ENCODE data around the gene PITPNC1.
A peak's percentile ranks its signal among the peaks of the same experiment; 100 is the strongest.
"Not testable (repeated sequence)": the region's sequence is repeated elsewhere in the genome, so short reads cannot be mapped to it uniquely, and the experiment has no call there.

Gene PITPNC1

DNA sequence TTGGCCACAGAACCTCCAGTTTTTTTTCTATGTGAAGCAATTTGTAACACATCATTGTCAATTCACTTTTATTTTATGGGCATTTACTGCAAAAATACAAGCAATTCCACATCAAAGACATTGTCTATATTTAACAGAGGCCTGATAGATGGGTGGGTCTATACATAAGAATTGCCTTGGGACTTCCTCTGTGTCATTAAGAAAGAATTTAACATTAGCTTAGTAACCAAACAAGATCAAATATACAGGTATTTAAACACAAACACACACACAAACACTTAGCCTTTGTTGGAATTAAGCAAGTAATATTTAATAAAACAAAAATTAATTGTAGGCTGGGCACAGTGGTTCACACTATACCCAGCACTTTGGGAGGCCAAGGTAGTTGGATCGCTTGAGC lies 4.3 kb upstream of the PITPNC1 start:
- no peak for DNase-seq

GRCh38 chr17:67374329-67375053 lies 2.6 kb upstream of the PITPNC1 start:
- peak; percentile 54 for DNase-seq

DNA sequence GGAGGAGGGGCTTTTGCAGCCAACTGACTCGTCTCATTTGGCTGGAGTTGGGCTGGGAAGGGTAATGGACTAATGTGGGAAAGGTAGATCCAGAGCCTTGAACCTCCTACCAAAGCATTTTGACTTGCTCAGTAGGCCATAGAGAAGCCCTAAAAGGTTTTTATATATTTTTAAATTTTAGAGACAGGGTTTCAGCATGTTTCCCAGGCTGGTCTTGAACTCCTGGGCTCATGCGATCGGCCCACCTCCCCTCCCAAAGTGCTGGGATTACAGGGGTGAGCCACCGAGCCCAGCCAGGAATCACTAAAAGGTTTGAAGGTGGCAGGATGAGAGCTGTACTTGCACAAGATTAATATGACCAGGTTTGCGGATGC lies 2.0 kb upstream of the PITPNC1 start:
- no peak for DNase-seq

- no peak for DNase-seq
Measured at GRCh38 chr17:67375716-67376115, 1.4 kb upstream of the PITPNC1 start.

GRCh38 chr17:67376415-67376736 lies 705 bp upstream of the PITPNC1 start:
- DNase-seq = no peak

- peak; percentile 30 for DNase-seq
Measured at GRCh38 chr17:67377488-67378453, 690 bp downstream of the PITPNC1 start.

GRCh38 chr17:67378454-67379250 lies 1.6 kb downstream of the PITPNC1 start:
- peak; percentile 55 for DNase-seq

- no peak for DNase-seq
Measured at GRCh38 chr17:67379251-67379630, 2.2 kb downstream of the PITPNC1 start.

DNA sequence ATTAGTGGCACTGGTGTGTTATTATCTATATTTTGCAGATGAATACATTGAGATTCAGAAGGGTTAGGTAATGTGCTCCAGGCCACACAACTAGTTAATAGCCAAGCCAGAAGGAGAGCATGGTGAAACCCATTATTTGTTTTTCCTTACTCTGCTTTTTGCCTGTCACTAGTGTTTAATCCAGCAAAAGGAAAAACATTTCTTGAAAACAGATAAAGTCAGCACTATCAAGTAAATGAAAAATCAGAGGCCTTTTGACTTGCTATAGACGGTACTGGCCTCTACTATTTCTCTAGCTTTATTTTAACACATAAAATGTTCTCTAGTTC lies 4.8 kb downstream of the PITPNC1 start:
- DNase-seq = no peak

- no peak for DNase-seq
Measured at GRCh38 chr17:67385122-67385988, 8.3 kb downstream of the PITPNC1 start.

DNA sequence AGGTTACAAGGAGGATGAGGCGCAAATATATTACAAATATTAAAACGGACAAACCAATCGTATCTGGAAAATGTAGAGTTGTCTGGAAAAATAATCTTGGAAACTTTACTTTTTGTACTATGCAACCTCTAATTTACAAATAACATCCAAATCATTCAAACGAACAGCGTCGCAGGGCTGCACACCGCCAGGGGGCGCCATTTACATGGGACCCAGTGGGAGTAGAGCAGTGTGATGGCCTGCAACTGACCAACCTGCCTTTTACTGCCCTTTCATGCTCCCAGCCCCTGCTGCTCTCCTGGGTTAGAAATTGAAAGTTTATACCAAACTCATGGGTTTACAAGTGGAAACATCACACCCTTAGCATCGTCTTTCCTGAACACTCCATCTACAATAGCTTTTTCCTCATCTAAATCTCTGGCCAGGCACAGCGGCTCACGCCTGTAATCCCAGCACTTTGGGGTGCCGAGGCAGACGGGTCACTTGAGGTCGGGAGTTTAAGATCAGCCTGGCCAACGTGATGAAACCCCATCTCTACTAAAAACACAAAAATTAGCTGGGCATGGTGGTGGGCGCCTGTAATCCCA lies 10.0 kb downstream of the PITPNC1 start:
- DNase-seq = no peak

DNA sequence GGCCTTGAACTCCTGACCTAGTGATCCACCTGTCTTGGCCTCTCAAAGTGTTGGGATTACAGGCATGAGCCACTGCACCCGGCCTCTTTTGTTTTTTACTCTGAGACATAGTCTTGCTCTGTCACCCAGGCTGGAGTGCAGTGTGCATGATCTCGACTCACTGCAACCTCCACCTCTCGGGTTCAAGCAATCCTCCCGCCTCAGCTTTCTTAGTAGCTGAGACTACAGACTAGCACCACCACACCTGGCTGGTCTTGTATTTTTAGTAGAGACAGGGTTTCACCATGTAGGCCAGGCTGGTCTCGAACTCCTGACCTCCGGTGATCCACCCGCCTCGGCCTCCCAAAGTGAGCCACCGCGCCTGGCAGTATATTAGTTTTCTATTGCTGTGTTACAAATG lies 11.5 kb downstream of the PITPNC1 start:
- not testable (repeated sequence) for DNase-seq

DNA sequence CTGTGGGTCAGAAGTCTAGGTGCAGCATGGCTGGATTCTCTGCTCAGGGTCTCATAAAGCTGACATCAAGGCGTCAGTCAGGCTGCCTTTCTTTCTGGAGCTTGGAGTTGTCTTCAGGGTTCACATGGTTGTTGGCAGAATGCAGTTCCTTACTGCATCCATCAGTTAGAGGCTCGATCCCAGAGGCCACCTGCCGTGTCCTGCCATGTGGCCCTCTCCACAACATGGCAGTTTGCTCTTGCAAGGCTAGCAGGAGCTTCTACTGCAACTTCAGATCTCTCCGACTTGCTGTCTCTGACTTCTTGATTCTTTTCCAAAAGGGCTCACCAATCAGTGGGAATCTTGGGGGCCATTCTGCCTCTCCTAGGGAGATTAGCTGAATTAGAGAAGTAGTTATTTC lies 11.9 kb downstream of the PITPNC1 start:
- no peak for DNase-seq

DNA sequence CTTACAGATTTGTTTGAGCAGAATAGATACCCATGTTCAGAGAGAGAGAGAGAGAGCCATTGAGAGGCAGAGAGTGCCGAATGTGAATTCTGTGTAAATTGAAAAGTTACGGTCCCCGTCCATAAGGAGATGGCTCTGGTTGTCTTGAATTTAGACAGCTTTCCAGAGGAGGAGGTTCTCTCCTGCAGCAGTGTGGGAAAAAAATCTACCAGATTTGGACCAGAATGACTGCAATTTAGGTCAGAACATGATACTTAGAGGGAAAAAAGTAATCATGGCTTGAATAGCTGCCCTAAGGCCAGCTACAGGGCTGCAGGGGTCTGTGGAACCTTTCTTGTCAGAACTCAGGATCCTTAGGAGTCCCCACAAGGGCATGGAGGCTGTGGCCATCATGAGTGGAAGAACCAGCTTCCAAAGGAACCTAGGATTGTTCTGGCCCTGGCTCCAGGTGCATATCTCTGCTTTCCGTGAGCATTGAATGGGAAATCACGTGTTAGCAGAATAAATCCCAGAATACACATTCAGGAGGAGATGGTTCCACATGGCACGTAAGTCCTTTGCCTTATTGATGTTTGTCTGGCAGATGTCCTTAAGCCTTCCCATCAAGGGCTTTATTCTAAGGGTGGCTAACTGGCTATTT lies 13.0 kb downstream of the PITPNC1 start:
- DNase-seq = no peak

- no peak for DNase-seq
Measured at GRCh38 chr17:67390646-67391361, 13.7 kb downstream of the PITPNC1 start.

DNA sequence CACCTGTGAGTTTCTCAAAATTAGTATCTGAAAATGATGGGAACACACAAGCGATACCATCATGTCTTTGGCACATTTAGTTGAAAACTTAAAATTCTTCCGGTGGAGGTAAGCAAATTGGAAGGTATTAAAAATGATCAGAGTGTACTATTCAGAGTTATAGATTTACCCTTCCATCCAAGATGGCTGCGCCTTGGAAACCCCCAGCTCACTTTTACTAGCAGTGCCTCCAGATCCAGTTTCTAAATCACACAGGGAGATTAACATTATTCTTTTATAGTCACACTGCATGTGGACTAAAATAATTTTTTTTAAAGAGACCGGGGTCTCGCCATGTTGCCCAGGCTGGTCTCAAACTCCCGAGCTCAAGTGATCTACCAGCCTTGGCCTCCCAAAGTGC lies 15.0 kb downstream of the PITPNC1 start:
- DNase-seq = no peak

DNA sequence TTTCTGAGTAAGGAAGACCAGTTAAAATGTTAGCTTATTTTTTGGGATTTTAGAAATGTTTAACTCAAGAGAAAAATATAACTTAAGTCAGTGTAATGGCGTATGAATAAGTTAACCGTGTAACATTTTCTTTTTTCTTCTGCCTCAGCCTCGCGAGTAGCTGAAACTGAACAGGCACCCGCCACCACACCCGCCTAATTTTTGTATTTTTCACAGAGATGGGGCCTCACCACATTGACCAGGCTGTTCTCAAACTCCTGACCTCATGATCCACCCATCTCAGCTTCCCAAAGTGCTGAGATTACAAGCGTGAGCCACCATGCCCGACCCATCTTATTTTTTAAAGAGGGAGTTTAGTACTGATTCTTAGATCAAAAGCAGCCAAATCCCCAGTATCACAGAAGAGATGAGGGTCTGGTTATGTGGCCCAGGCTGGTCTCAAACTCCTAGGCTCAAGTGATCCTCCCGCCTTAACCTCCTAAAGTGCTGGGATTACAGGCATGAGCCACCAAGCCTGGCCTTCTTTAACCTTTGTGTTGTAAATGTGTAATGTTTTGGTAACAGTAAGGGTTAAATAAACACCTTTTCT lies 16.8 kb downstream of the PITPNC1 start:
- DNase-seq = no peak

DNA sequence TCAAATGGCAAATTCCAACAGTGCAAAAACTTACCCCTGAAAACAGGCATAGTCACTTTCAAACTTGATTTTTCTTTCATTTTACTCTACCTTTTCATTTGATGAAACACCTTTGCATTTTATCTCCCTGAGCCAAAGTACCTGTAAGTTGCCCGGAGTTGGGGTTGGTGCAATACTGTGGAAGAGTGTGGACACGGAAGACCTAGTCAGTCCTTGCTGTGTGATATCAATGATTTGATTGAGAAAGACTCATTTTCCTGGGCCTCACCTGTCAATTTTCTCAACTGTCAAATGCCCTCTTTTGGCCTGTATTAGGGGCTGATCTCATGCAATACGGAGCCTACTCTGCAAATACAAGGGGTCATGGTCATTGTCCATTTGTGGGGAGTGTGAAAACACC lies 22.6 kb downstream of the PITPNC1 start:
- DNase-seq = no peak

DNA sequence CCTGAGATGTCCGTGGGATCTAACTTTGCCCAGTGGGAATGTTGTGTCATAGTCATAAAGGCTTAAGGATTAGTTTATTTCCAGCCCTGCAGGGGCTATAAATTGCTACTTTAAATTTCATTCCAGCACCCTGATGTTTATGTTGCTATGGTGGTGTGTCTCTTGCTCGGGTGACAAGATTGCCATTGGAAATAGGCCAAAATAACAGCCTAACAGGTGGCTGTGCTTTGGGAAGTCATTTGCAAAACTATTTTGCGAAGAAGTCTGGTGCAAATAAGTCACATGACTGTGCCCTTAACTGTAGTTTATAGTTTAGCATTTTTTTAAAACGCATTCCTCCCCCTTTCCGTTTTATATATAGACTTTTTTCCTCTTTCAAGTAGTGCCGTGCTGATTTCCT lies 23.1 kb downstream of the PITPNC1 start:
- DNase-seq = peak; percentile 14

DNA sequence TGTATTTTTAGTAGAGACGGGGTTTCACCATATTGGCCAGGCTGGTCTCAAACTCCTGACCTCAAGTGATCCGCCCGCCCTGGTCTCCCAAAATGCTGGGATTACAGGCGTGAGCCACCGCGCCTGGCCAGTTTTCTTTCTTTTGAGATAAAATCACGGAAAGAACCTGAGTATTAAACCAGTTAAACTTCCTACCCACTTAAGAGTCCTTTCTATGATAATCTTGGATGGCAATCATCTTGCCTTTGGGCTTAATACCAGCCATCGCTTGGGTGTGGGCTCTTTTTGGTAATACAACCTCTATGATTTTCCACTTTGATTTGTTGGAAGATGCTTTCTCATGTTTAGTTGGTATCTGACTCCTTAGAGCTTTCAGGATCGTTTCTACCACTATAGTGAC lies 24.0 kb downstream of the PITPNC1 start:
- no peak for DNase-seq
